GM13976 (cell line): ENCODE measurements around the gene TUBA4A.

Experiments used
- DNase-seq: peaks from one replicate; pipeline ENCODE4 v3.0.0; 2012; ENCODE audit warnings: low spot score
- in situ Hi-C: fragments of 300-500 bp; cut with MboI; formaldehyde crosslinking; loops from one replicate; pipeline ENCODE4 v1.12.0; 2022; ENCODE audit warnings: low sequenced_read_pairs, mixed read lengths, inconsistent platforms; ENCODE audit not compliant: unreplicated experiment
- TF ChIP-seq, protein P1 (sequence below): IDR thresholded peaks from 2 replicates; pipeline ENCODE4 v1.5.1; 2012; ENCODE audit warnings: borderline replicate concordance, mild to moderate bottlenecking; ENCODE audit not compliant: insufficient read depth; ENCODE audit errors: extremely low read depth, missing control alignments, control extremely low read depth

TUBA4A gene

DNA sequence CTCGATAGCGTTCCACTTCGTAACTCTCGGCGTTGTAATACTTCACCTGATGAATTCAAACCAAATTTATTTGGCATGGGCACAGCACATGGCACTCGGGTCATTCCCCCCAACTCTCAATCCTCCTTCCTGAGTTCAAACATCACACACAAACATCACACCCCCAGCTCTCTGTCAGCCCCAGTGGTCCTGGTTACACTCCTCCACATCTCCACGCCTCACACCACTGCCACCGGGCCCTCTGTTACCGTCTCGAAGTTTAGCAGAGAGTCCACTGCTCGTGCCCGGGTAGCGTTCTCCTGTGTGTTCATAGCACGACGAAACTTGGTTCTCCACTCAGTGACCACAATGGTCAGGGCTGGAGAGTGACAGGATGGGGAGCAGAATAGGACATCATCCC is 39.6 kb downstream of the TUBA4A start:
- DNase-seq, result no peak
- in situ Hi-C loops, result no loop called here
- TF ChIP-seq, protein P1, sequence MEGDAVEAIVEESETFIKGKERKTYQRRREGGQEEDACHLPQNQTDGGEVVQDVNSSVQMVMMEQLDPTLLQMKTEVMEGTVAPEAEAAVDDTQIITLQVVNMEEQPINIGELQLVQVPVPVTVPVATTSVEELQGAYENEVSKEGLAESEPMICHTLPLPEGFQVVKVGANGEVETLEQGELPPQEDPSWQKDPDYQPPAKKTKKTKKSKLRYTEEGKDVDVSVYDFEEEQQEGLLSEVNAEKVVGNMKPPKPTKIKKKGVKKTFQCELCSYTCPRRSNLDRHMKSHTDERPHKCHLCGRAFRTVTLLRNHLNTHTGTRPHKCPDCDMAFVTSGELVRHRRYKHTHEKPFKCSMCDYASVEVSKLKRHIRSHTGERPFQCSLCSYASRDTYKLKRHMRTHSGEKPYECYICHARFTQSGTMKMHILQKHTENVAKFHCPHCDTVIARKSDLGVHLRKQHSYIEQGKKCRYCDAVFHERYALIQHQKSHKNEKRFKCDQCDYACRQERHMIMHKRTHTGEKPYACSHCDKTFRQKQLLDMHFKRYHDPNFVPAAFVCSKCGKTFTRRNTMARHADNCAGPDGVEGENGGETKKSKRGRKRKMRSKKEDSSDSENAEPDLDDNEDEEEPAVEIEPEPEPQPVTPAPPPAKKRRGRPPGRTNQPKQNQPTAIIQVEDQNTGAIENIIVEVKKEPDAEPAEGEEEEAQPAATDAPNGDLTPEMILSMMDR, result no peak

DNA sequence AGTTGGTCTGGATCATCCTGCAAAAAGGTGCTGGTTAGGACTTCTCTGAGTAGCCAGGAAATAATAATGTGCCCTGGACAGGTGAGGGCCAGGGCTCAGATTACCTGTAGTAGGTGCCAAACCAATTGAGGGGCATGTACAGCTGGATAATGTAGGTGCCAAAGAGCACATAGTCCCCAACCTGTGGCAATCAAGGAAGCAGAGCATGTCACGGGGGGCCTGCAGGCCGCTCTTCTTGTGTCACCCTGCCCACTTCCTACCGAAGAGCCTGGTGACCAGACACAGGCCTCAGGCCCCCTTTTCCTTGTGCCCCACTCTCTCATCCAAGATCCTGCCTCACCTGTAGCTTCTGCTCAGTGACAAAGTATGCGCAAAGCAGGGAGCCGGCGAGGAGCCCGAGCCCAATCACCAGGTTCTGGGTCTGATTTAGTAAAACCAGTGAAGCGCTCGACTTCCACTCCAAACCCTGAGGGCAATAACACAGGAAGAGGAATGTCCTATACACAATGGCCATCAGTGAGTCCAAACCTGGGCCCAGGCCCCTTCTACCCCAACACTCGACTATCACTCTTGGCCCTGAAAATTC is 40.1 kb downstream of the TUBA4A start:
- DNase-seq, result no peak
- in situ Hi-C loops, result no loop called here
- TF ChIP-seq, protein P1, result no peak

DNA sequence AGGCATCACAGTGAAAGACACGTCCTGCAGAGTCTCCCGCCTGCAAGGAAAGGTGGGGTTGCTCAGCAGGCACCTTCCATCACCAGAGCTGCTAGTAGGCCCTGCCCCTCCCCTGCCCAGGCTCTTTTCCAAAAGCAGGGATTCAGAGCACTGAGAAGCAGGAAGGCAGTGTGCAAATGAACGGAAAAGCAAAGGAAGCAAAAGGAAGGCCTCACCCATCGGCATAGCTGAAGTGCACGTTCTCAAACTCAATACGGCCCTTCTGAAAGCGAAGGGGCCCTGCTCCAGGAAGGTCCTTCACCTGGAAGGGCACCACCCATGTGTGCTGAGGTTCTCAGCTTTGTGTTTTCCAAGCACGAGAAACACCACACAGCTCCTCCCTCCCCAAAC is 40.7 kb downstream of the TUBA4A start:
- TF ChIP-seq, protein P1, result no peak
- in situ Hi-C loops, result no loop called here
- no peak for DNase-seq

DNA sequence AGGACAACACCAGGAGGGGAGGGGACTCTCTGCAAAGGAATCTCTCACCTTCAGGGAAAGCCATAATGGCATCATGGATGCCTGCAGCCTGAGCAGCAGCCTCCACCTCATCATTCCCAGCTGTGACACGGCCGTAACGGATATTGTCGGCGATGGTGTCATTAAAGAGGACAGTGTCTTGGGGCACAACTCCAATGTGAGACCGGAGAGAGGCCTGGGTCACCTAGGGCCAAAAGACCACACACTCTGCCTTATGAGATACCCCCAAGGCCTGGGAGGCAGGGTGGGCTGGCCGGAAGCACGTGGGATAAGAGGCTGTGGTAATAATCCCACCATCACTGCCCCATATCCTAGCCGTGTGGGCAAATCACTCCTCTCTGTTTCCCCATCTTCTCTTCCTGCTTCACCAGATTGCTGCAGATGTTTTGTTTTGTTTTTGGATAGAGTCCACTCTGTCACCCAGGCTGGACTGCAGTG is 42.8 kb downstream of the TUBA4A start:
- in situ Hi-C loops, result no loop called here
- TF ChIP-seq, protein P1, result no peak
- no peak for DNase-seq

DNA sequence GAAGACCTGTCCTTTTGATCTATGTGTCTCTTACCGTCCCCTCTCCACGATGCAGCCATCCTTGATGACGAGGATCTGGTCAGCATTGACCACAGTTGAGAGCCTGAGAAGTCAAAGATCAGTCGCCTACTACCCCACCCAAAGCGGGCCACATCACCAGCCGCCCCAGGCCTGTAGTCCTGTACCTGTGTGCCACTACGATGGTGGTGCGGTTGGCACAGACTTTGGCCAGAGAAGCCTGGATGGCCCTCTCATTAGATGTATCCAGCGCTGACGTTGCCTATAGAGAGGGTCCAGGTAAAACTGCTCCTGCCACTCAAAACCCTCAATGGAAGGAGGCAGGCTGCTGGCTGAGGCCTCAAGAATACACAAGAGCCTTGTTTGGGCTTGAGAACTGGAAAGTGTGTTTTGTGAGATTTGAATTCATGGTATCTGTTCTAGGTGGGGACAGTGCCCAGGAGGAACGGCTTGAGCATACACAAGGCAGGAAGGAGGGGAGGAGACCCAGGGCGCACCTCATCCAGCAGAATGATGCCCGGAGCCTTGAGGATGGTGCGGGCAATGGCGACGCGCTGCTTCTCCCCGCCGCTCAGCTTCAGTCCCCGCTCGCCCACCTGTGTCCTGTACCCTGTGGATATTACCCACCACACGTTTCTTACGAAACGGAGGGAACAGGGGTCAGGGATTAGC is 43.4 kb downstream of the TUBA4A start:
- in situ Hi-C loops, result no loop called here

DNA sequence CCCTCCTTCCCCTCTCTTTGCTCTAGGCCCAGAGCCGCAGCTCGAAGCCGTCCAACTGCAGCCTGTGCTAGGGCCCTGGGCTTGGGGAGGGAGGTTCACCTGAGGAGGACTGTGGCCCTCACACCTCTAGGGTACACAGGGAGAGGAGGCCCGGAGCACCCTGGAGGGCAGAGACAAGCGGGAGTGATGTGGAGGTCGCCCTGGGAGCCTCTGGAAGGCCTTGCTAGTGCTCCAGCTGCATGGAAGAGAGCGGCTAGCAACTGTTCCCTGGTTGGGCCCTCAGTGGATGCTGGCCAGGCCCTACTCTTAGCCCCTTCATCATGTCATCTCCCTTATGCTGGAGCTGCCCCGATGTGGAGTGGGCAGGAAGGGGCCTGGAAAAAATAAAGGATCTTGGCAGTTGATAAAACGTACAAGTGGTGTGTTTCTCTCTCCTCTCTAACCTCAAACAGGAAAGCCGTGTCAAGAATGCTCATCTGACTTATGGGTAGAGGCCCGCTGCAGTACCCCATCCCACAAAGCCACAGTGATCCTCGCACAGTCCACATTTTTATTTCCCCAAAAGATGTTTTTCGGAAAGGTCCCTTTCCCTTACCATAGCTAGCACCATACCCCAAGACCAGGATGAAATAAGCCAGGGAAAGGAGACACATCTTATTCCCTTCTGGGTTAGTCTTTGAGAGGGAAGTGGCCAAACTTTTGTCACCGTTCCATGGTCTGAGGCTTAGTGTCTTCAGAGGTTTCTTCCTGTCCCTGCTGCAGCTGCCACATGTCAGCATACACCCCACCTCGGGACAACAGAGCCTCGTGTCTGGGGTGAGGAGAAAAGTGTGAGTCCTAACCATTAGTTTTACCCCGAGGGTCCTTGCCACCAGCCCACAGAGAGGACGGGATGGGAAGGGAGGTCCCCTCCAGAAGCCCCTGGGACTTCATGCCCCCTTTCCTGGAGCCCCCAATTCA is 44.2 kb downstream of the TUBA4A start:
- in situ Hi-C loops, result no loop called here
- no peak for DNase-seq
- TF ChIP-seq, protein P1, result no peak

More for the DNA sequence above, 43.4 kb downstream of the TUBA4A start:
- DNase-seq, result no peak
- TF ChIP-seq, protein P1, result no peak
